ENCODE data around the gene SVEP1. TPM values are rescaled to one million over a fixed set of nuclear protein-coding genes. Genes with fewer than 3 reads are reported as not detected.
A peak's percentile ranks its signal among the peaks of the same experiment; 100 is the strongest.

Gene SVEP1
- total RNA-seq: 10 to 100 TPM in 2 of 4 donors, 1 to 10 TPM in 1, under 1 TPM in 1; 0.99 to 31.7 (median 7.9) TPM

DNA sequence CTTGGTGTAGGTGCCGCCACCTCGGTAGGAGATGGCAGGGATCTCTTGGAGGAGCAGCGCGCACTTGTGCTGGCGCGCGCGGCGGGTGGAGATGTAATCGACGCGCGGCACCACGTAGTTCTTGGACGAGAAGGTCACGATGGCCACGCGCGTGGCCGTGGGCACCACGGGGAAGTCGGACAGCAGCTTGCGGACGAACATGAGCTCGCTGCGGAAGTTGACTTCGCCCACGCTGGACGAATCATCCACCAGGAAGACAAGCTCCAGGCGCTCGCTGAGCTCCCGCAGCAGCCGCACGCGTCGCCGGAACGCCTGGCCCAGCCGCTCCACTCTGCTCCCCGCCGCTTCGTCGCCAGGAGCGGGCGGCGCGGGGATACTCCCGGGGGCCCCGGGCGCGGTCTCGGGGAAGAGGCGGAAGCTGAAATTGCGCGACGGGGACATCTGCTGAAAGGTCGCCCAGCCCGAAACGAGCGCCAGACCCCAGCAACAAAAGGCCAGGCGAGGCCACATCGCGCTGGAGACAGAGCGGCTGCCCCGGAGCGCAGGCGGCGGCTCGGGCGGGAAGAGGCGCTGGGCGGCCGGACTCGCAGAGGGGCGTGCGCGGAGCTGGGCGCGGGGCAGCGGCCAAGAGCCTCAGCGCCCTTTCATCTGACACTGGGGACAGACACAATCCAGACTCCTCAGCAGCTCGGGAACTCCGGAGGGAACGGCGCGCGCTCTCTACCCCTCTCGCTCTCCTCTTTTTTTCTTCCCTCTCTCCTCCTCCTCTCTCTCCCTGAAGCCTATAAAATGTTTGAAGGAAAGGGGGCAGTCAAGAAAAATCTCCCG is at the start of gene SVEP1:
TSS of gene SVEP1 (minus strand) at position 708 of the 828 bp plus-strand sequence. CDS start at position 510, 198 bp downstream.
- no peak for DNase-seq
- Histone ChIP-seq H3K9me3 (no peaks in the 10 kb centered on the region), H3K4me1 (peaks cover 3 to 27% (median 5%) of the 10 kb centered on the region in 3 donors), H3K36me3 (no peaks in the 10 kb centered on the region), H3K27me3 (peaks cover 0 to 64% (median 0%) of the 10 kb centered on the region in 4 donors), H3K4me3 (peak within 1 kb of the TSS; percentile 16 to 76 (median 48)), H3K27ac (peak within 1 kb of the TSS; percentile 40 to 87 (median 70))
- WGBS, 2 donors: 0 to 8% methylated on average over 18 to 28 of the region's 89 CpGs
- intact Hi-C loops (cut with DNase I): no loop called here
- TF ChIP-seq, protein P1, sequence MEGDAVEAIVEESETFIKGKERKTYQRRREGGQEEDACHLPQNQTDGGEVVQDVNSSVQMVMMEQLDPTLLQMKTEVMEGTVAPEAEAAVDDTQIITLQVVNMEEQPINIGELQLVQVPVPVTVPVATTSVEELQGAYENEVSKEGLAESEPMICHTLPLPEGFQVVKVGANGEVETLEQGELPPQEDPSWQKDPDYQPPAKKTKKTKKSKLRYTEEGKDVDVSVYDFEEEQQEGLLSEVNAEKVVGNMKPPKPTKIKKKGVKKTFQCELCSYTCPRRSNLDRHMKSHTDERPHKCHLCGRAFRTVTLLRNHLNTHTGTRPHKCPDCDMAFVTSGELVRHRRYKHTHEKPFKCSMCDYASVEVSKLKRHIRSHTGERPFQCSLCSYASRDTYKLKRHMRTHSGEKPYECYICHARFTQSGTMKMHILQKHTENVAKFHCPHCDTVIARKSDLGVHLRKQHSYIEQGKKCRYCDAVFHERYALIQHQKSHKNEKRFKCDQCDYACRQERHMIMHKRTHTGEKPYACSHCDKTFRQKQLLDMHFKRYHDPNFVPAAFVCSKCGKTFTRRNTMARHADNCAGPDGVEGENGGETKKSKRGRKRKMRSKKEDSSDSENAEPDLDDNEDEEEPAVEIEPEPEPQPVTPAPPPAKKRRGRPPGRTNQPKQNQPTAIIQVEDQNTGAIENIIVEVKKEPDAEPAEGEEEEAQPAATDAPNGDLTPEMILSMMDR (IDR thresholded peaks at IDR 0.05): no peak
- TF ChIP-seq POLR2A (IDR thresholded peaks at IDR 0.05): no peak

DNA sequence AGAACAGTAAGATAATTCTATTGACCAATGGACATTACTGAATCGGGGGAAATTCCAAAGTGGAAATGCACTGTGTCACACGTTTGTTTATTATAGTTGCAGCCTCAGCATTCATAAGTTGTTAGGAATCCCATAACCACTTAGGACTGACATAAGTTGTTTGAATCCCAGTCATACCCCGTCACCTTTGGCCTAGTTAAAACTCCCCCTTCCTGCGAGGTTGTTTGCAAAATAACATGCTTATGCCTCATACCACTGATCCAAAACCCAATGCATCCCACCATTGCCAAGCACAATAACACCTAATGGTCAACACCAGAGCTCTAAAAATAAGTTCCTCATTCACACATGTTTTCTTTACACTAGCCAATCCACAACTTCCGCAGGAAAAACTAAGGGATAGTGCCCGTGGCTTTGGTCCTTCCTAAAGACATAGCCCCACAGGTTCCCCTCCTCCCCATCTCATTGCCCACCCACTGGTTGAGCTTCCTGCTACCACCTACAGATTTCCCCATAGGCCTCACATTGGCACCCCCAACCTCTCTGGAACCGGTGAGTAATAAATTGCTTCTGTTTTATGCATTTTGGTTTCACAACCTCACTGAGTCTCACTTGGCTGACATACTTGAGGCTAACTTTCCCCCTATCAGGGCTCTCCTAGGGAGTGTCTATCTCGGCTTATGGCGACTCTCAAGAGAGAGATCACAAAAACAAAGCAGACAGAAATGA is 46.7 kb upstream of the SVEP1 start:
- Histone ChIP-seq H3K27ac (no peak overlapping the region), H3K27me3 (no peaks in the 10 kb centered on the region), H3K4me3 (no peak overlapping the region), H3K9me3 (peaks cover 0 to 3% (median 0%) of the 10 kb centered on the region in 3 donors), H3K4me1 (no peaks in the 10 kb centered on the region), H3K36me3 (no peaks in the 10 kb centered on the region)
- intact Hi-C loops (cut with DNase I): no loop called here
- WGBS, 2 donors: 60 to 61% methylated on average over 9 of the region's 9 CpGs
- DNase-seq: no peak
- TF ChIP-seq POLR2A (IDR thresholded peaks at IDR 0.05): no peak
- TF ChIP-seq, protein P1 (IDR thresholded peaks at IDR 0.05): no peak

DNA sequence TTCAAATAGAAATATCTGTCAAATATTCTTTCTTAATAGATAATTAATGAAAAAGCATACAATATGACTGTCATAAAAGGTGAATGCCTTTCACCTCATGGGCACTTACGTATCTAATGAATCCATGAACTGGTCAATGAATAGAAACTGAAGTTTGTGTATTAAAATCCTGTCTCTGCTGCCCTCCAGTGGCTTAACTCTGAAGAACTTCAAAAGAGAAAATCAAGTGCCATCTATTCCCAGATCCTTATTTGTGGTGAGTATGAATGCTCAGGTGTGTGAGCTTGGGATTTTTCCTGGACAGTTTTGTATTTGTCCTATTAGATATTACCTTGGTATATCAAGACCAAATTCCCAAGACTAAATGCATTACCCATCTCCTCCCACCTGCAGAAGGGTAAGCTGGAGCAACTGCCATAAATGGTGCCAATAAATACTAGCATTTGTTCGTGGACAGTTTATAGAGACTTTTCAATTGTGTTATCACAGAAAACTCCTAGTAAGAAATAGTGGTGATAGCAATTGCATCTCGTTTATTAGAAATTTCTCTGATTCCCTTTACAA is 44.0 kb upstream of the SVEP1 start:
- intact Hi-C loops (cut with DNase I): no loop called here
- Histone ChIP-seq H3K4me3 (no peak overlapping the region), H3K4me1 (no peaks in the 10 kb centered on the region), H3K27me3 (no peaks in the 10 kb centered on the region), H3K9me3 (no peaks in the 10 kb centered on the region), H3K27ac (no peak overlapping the region), H3K36me3 (no peaks in the 10 kb centered on the region)
- 28 to 31% methylated on average over 3 of the region's 3 CpGs for whole genome bisulfite sequencing, 2 donors
- no peak for TF ChIP-seq POLR2A (IDR thresholded peaks at IDR 0.05)
- TF ChIP-seq, protein P1 (IDR thresholded peaks at IDR 0.05): peak; percentile 47 to 73 (median 64)
- DNase-seq: no peak

DNA sequence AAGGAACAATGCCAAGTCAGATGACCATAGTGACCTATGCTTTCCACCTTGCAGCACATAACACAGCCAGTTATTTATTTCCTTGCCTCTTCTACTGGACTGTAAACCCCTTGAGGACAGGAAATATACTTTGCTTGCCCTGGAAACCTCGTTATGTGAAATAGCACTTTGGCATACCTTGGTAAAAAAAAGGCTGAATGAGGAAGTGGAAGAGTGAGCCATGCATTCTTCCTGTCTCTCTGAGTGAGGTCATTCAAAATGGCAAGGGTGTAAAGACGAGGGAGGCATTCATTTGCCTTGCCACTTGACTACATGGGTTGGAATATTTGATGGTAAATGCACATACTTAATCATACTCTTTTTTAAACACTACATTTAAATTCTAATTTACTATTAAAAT is 42.8 kb upstream of the SVEP1 start:
- no peak overlapping the region for H3K4me3 ChIP-seq
- no peak overlapping the region for H3K27ac ChIP-seq
- no peak for DNase-seq
- H3K4me1 ChIP-seq: no peaks in the 10 kb centered on the region
- no peak for TF ChIP-seq POLR2A (IDR thresholded peaks at IDR 0.05)
- TF ChIP-seq, protein P1 (IDR thresholded peaks at IDR 0.05): no peak
- intact Hi-C loops (cut with DNase I): no loop called here
- H3K9me3 ChIP-seq: no peaks in the 10 kb centered on the region
- H3K27me3 ChIP-seq: no peaks in the 10 kb centered on the region
- no peaks in the 10 kb centered on the region for H3K36me3 ChIP-seq
- WGBS, 2 donors: 49 to 72% methylated on average over 2 of the region's 2 CpGs
